Sigmoid colon (tissue), 7 donors: ENCODE results near the gene KLK12. TPM values are rescaled to one million over a fixed set of nuclear protein-coding genes. Genes with fewer than 3 reads are reported as not detected.

Source experiments
- DNase-seq: peaks from one replicate; pipeline ENCODE4 v3.0.0-alpha.2; 2019
- H3K27ac ChIP-seq, 4 donors: fragments of 200-600 bp; sonication (generic); one replicate each; pipeline ENCODE4 v1.5.1; 2016 to 2019; ENCODE audit warnings: mild to moderate bottlenecking in 1 of 4
- H3K27me3 ChIP-seq, 3 donors: fragments of 200-600 bp; sonication (generic); one replicate each; pipeline ENCODE4 v1.5.1; 2019; ENCODE audit warnings: mild to moderate bottlenecking in 1 of 3
- H3K36me3 ChIP-seq, 4 donors: fragments of 200-600 bp; sonication (generic); one replicate each; pipeline ENCODE4 v1.5.1; 2016 to 2019
- H3K4me1 ChIP-seq, 4 donors: fragments of 200-600 bp; sonication (generic); one replicate each; pipeline ENCODE4 v1.5.1; 2017 to 2019
- H3K4me3 ChIP-seq, 4 donors: fragments of 200-600 bp; sonication (generic); one replicate each; pipeline ENCODE4 v1.5.1; 2017 to 2019; ENCODE audit warnings: mild to moderate bottlenecking in 2 of 4, moderate library complexity in 1 of 4
- H3K9me3 ChIP-seq, 4 donors: fragments of 200-600 bp in 3 of 4; sonication (generic) in 3 of 4; one replicate each; pipeline versions ENCODE4 v1.5.1 to v1.6.1; 2013 to 2019
- EP300 ChIP-seq, 4 donors: sonication (generic); formaldehyde crosslinking; IDR thresholded peaks; one replicate each; pipeline ENCODE4 v1.6.1; 2017; ENCODE audit warnings: antibody characterized with exemption in 4 of 4
- POLR2A ChIP-seq, 2 donors: fragments of 450-650 bp; IDR thresholded peaks; one replicate each; pipeline ENCODE4 v1.6.1; 2016; ENCODE audit warnings: antibody characterized with exemption in 2 of 2, mild to moderate bottlenecking in 2 of 2, moderate library complexity in 2 of 2
- POLR2AphosphoS5 ChIP-seq, 4 donors: sonication (generic); formaldehyde crosslinking; IDR thresholded peaks; one replicate each; pipeline ENCODE4 v1.6.1; 2017; ENCODE audit warnings: antibody characterized with exemption in 4 of 4
- WGBS, 2 donors: extraction: QIAGEN DNeasy Blood & Tissue Kit; methylation state at CpG; one replicate each; pipeline ENCODE4 v1.1.7; 2013; 5-methylcytosine and 5-hydroxymethylcytosine counted together
- intact Hi-C: fragments of 100-400 bp; cut with DNase I; formaldehyde crosslinking; loops from one replicate; pipeline ENCODE4 v1.15.1; 2023
- polyA plus RNA-seq, 3 donors: library from polyadenylated mRNA; stranded (reverse); fragments of 200-250 nt; gene quantifications; one replicate each; pipeline ENCODE4 v1.2.3, GENCODE V29; 2013
- total RNA-seq, 4 donors: library from RNA; depleted of rRNA; stranded (reverse); fragments of >200 nt; gene quantifications; one replicate each; pipeline ENCODE4 v1.1.0, GENCODE V29; 2016
- TF ChIP-seq, protein P1 (sequence below), 4 experiments: fragments of 450-650 bp in 3 of 4; fragments of 200-600 bp in 1 of 4; IDR thresholded peaks; one replicate each; pipeline ENCODE4 v1.5.1; 2016 to 2019; ENCODE audit warnings: antibody characterized with exemption in 4 of 4, mild to moderate bottlenecking in 3 of 4, moderate library complexity in 2 of 4
- donor health status: healthy with polysubstance abuse.
- donor health status: Bipolar disorder and iron deficiency.
- donor health status: healthy.

The KLK12 gene
- total and polyA plus RNA-seq, 7 donors: 2.6 TPM; not detected in 6

DNA sequence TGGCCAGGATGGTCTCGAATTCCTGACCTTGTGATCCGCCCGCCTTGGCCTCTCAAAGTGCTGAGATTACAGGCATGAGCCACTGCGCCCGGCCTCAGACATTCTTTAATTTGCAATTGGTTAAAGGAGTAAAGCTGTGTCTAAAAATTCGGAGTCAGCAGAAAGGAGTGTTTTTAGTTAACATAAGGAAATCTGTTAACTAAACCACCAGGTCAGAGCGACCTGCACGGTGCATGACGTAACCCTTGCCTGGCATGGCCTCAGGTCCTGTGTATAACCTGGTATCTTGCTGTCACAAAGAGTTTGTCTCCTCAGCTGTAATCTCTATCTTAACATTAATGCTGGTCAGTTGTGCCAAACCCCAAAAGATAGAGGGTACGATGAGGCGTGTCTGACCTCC lies 9.5 kb upstream of the KLK12 start:
- Histone ChIP-seq H3K36me3 (no peaks in the 10 kb centered on the region), H3K27ac (no peak overlapping the region), H3K9me3 (no peaks in the 10 kb centered on the region), H3K27me3 (peaks cover 0 to 4% (median 0%) of the 10 kb centered on the region in 3 donors), H3K4me3 (no peak overlapping the region), H3K4me1 (no peaks in the 10 kb centered on the region)
- 81 to 84% methylated on average over 11 of the region's 11 CpGs for WGBS, 2 donors
- TF ChIP-seq EP300 (IDR thresholded peaks at IDR 0.05) (no peak), POLR2AphosphoS5 (IDR thresholded peaks at IDR 0.05) (no peak), POLR2A (IDR thresholded peaks at IDR 0.05) (no peak)
- peak; percentile 7 for DNase-seq
- intact Hi-C loops: no loop called here

DNA sequence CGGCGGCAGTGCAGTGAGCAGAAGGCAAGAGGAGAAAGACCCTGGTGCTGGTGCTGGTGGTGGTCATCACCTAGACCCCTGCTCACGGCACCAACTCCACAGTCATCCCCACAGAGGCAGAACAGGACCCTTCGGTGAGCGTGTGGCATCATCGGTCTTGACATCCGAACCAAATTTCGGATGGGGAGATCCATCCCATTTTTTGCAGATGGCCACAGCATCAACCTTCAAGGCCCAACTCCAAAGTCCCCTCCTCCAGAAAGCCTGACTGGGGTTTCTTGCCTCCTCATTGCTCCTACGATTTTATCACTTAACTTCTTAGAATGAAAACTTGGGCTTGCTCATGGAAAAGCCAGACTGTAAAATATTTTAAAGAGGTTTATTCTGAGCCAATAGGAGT lies 8.7 kb upstream of the KLK12 start:
- 81 to 82% methylated on average over 9 of the region's 9 CpGs for WGBS, 2 donors
- no peak for TF ChIP-seq POLR2AphosphoS5 (IDR thresholded peaks at IDR 0.05)
- TF ChIP-seq, protein P1, sequence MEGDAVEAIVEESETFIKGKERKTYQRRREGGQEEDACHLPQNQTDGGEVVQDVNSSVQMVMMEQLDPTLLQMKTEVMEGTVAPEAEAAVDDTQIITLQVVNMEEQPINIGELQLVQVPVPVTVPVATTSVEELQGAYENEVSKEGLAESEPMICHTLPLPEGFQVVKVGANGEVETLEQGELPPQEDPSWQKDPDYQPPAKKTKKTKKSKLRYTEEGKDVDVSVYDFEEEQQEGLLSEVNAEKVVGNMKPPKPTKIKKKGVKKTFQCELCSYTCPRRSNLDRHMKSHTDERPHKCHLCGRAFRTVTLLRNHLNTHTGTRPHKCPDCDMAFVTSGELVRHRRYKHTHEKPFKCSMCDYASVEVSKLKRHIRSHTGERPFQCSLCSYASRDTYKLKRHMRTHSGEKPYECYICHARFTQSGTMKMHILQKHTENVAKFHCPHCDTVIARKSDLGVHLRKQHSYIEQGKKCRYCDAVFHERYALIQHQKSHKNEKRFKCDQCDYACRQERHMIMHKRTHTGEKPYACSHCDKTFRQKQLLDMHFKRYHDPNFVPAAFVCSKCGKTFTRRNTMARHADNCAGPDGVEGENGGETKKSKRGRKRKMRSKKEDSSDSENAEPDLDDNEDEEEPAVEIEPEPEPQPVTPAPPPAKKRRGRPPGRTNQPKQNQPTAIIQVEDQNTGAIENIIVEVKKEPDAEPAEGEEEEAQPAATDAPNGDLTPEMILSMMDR (IDR thresholded peaks at IDR 0.05): no peak
- no peak for TF ChIP-seq POLR2A (IDR thresholded peaks at IDR 0.05)
- TF ChIP-seq EP300 (IDR thresholded peaks at IDR 0.05): no peak
- DNase-seq: peak; percentile 29
- H3K27me3 ChIP-seq: no peaks in the 10 kb centered on the region
- H3K4me3 ChIP-seq: no peak overlapping the region
- H3K36me3 ChIP-seq: no peaks in the 10 kb centered on the region
- no peak overlapping the region for H3K27ac ChIP-seq
- no peaks in the 10 kb centered on the region for H3K4me1 ChIP-seq
- no peaks in the 10 kb centered on the region for H3K9me3 ChIP-seq
- intact Hi-C loops: no loop called here

DNA sequence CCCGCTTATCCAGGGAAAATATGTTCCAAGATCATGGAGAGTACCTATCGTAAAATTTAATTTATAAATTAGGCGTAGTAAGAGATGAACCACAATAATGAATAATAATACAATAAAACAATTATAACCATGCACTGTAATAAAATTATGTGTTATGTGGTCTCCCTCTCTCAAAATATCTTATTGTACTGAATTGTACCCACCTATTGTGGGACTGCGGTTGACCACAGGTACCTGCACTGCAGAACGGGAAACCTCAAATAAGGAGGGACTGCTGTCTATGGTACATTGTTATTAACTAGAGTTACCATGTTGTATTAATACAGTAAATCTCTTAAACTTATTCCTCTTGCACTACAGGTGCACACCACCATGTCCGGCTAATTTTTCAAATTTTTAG lies 5.3 kb upstream of the KLK12 start:
- Histone ChIP-seq H3K4me1 (no peaks in the 10 kb centered on the region), H3K36me3 (no peaks in the 10 kb centered on the region), H3K4me3 (no peak overlapping the region), H3K9me3 (no peaks in the 10 kb centered on the region), H3K27me3 (no peaks in the 10 kb centered on the region), H3K27ac (no peak overlapping the region)
- WGBS, 2 donors: 86 to 93% methylated on average over 6 of the region's 6 CpGs
- peak; percentile 6 for DNase-seq
- intact Hi-C loops: no loop called here
- no peak for TF ChIP-seq POLR2AphosphoS5 (IDR thresholded peaks at IDR 0.05)

DNA sequence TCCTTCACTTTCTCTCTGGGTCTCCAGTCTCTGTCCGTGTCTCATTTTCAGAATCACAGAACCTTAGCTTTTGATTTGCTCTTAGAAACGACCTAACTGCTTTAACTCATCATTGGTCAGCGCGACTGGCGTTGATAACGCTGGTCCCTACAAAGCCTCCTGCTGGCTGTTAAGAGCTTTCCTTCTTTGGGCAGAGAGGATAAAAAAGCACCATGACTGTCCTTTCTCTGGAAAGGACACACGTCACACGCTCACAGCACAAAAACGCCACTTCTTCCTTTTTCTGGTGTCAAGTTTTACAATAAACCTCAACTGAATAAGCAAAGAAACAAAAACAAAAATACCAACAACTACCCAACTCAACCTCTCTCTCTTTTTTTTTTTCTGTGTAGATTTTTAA lies 1.7 kb upstream of the KLK12 start:
- H3K27me3 ChIP-seq: peaks cover 0 to 21% (median 0%) of the 10 kb centered on the region in 3 donors
- no peak overlapping the region for H3K4me3 ChIP-seq
- no peaks in the 10 kb centered on the region for H3K36me3 ChIP-seq
- TF ChIP-seq POLR2A (IDR thresholded peaks at IDR 0.05) (no peak), POLR2AphosphoS5 (IDR thresholded peaks at IDR 0.05) (no peak), EP300 (IDR thresholded peaks at IDR 0.05) (no peak)
- TF ChIP-seq, protein P1 (IDR thresholded peaks at IDR 0.05): no peak
- no peaks in the 10 kb centered on the region for H3K4me1 ChIP-seq
- no peak overlapping the region for H3K27ac ChIP-seq
- intact Hi-C loops: no loop called here
- peak; percentile 8 for DNase-seq
- 45 to 53% methylated on average over 9 of the region's 9 CpGs for WGBS, 2 donors
- H3K9me3 ChIP-seq: no peaks in the 10 kb centered on the region

DNA sequence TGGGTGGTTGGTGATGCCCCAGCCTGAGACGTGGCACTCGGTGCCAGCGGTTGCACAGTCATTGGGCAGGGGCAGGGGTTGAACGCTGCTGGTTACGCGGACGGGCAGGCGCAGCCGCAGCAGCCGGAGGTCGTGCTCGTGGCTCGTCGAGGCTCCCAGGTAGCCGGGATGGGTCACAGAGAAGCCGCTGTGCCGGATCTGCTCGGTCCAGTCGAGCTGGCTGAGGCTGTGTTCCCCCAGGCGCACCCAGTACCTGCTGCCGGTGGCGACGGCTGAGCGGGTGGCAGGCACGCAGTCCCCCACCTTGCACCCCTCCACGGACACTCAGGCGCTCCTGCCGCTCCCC lies 2.9 kb downstream of the KLK12 start:
- TF ChIP-seq POLR2A (IDR thresholded peaks at IDR 0.05): no peak
- TF ChIP-seq, protein P1 (IDR thresholded peaks at IDR 0.05): no peak
- TF ChIP-seq POLR2AphosphoS5 (IDR thresholded peaks at IDR 0.05): no peak
- no peak for TF ChIP-seq EP300 (IDR thresholded peaks at IDR 0.05)

DNA sequence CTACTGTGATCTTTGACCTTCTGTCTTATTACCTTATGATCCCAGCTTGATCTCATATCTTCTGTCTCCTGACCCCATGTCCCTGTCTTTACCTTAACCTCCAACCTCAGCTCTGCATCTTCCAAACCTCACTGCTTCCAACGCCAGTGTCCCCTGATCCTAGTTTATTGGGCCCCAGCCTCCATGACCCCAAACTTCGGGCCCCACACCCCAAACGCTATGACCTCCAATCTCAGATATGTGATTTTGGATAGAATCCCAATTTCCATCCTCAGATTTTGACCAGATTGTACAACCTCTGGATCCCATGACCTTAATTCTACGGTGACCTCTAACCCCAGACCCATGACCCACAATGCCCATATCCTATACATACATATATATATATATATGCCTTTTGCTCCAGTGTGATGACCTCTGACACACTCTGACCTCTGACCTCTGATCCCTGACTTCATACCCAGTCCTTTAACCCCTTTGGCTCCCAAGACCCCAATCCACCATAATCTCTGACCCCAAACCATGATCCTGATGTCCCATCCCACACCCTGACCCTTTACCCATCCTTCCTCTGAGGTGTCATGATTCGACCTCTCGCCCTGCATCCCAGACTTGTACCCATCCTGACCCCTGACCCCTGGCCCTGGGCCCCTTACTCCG lies 3.5 kb downstream of the KLK12 start:
- DNase-seq: peak; percentile 29
- Histone ChIP-seq H3K4me1 (no peaks in the 10 kb centered on the region), H3K36me3 (no peaks in the 10 kb centered on the region), H3K27me3 (peaks cover 0 to 50% (median 1%) of the 10 kb centered on the region in 3 donors), H3K4me3 (no peak overlapping the region), H3K9me3 (no peaks in the 10 kb centered on the region), H3K27ac (no peak overlapping the region)
- TF ChIP-seq, protein P1 (IDR thresholded peaks at IDR 0.05): no peak
- TF ChIP-seq POLR2AphosphoS5 (IDR thresholded peaks at IDR 0.05) (no peak), EP300 (IDR thresholded peaks at IDR 0.05) (no peak), POLR2A (IDR thresholded peaks at IDR 0.05) (no peak)
- intact Hi-C loops: no loop called here
- 82 to 91% methylated on average over 7 of the region's 7 CpGs for WGBS, 2 donors

More for the DNA sequence above, 2.9 kb downstream of the KLK12 start:
- peaks cover 0 to 44% (median 0%) of the 10 kb centered on the region in 3 donors for H3K27me3 ChIP-seq
- H3K36me3 ChIP-seq: no peaks in the 10 kb centered on the region
- H3K27ac ChIP-seq: no peak overlapping the region
- 92% methylated on average over 28 of the region's 28 CpGs for WGBS, 2 donors
- H3K4me3 ChIP-seq: no peak overlapping the region
- intact Hi-C loops: no loop called here
- no peaks in the 10 kb centered on the region for H3K4me1 ChIP-seq
- H3K9me3 ChIP-seq: no peaks in the 10 kb centered on the region
- peak; percentile 38 for DNase-seq
